ENCODE results near the gene RBM12.
"Not testable (repeated sequence)": the region's sequence is repeated elsewhere in the genome, so short reads cannot be mapped to it uniquely, and the experiment has no call there.

RBM12 gene

GRCh38 chr20:35698298-35699126 lies 33.8 kb upstream of the RBM12 start:
- no peak for DNase-seq

- no peak for DNase-seq
Measured at GRCh38 chr20:35697696-35698297, 33.1 kb upstream of the RBM12 start.

GRCh38 chr20:35695978-35696377 lies 31.3 kb upstream of the RBM12 start:
- no peak for DNase-seq

GRCh38 chr20:35695245-35695749 lies 30.6 kb upstream of the RBM12 start:
- no peak for DNase-seq

GRCh38 chr20:35690265-35690664 lies 25.6 kb upstream of the RBM12 start:
- DNase-seq = no peak

GRCh38 chr20:35686872-35687271 lies 22.2 kb upstream of the RBM12 start:
- not testable (repeated sequence) for DNase-seq

DNA sequence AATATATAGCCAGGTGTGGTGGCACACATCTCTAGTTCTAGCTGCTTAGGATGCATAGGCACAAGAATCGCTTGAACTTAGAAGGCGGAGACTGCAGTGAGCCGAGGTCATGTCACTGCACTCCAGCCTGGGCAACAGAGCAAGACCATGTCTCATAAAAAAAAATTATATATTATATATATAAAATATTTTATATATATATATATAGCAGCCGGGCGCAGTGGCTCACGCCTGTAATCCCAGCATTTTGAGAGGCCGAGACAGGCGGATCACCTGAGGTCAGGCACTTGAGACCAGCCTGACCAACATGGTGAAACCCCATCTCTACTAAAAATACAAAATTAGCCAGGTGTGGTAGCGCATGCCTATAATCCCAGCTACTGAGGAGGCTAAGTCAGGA lies 20.7 kb upstream of the RBM12 start:
- not testable (repeated sequence) for DNase-seq

- DNase-seq = no peak
Measured at GRCh38 chr20:35681960-35682359, 17.3 kb upstream of the RBM12 start.

- no peak for DNase-seq
Measured at GRCh38 chr20:35680452-35681183, 15.9 kb upstream of the RBM12 start.

DNA sequence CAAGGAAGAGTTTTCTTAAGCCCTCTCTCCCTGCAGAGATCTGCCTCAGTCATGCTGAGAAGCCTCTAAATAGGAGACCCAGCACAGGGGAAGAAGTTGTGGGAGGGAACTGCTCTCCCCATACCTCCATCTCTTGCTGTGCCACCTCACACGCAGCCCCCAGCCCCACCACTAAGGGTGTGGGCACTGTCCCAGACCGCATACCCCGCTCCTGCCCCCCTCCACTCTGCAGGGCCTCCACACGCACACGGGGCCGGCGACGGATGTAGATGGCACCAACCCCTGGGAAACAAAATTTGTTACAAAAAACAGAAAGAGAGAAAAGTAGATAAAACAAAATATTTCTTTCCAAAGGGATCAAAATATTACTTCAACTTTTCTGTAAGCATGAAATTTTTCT lies 10.2 kb upstream of the RBM12 start:
- no peak for DNase-seq

DNA sequence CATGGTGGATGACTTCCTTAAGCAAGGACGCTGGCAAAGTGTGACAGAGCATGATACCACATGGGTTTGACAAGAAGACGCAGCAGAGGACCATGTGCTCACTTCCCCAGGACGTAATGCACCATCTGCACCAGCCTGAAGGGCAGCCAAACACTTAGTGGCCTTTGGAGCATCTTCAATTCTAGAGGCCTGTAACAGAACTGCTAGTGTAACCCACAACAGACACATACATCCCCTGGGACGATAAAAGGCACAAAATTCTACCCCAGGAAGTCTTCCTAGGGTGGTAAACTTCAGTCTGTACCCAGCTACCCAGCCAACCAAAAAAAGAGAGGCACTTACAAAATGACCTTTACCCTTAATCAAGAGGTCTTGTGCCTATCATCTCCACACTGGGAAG lies 9.2 kb upstream of the RBM12 start:
- DNase-seq = no peak

- DNase-seq = no peak
Measured at GRCh38 chr20:35669681-35670080, 5.0 kb upstream of the RBM12 start.

GRCh38 chr20:35669221-35669620 lies 4.5 kb upstream of the RBM12 start:
- no peak for DNase-seq

DNA sequence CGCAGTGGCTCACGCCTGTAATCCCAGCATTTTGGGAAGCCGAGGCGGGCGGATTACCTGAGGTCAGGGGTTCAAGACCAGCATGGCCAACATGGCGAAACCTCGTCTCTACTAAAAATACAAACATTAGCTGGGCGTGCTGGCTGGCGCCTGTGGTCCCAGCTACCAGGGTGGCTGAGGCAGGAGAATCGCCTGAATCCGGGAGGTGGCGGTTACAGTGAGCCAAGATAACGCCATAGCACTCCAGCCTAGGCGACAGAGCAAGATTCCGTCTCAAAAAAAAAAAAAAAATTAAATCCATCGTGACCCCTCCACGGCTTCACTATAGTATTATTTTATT lies 1.2 kb upstream of the RBM12 start:
- DNase-seq = no peak

DNA sequence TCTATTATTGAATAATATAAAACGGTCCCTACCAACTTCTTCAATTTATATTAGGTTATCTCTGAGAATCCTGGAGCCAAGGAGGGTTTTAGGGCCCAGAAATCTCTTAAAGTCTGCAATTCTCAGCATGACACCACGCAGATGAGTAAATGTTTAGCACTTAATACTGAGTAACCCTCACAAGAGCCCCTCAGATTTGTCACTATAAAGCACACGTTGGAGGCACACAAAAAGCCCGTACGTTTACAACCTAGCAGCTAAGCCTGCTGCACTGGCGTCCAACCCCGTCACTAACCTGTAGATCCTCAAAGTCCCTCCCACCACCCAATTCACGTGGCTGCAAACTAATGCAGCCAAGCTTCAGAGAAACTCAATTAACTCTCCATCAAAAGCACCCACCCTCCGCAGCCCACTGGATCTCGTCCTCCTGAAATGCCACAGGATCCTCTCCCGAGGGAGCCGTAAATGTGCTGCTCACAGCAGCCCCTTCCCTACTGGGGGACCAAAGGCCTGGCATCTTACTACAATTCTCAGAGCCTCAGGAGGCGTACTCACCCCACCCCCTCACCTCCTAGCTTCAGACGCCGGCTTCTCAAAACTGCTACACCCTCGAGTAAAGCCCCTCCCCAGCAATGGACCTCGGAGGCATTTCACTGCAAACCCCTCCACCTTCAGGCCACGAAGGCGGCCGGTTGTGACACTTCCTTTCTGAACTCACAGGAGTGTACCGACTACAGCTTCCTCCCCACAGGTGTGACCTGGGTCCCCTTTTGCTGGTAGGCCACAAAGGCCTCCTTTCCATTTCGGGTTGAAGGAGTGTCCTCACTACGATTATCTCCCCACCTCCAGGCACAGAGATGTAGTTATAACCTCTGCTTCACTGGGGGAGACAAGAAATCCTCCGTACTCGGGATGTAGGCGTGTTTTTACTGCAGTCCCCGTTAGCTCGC lies 909 bp downstream of the RBM12 start:
- peak; percentile 56 for DNase-seq

DNA sequence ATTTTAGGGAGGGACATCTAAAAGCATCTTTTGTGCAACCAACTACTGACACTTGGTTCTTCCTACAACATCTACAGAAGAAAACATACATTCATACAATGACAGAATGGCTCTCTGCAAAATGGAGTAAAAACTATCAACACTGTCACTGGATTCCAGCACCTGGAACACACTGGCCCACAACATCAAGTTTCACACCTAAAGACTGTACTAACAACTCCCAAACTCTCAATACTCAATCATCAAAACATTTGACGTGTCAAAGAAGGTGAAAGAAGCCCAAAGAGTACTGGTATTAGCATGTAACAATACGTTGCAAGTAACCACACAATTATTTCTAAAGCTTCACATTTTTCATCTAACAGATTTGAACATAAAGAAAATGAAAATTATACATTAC lies 2.1 kb downstream of the RBM12 start:
- no peak for DNase-seq

DNA sequence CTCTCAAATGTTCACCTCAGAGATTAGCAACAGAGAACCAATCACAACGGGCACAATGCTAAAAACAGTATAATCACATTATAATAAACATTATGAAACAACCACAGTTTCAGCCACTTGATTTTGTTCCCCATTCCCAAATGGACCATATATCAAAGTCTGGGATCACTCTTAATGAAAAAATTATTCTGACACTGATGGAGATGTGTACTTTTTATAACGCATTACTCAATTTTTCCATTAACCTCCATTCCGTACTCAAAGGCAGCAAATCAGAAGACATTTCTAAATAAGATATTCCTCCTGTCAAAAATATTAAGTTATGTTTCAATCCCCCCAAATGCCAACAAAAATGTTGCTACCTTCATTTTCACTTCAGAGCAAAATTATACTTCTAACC lies 2.8 kb downstream of the RBM12 start:
- no peak for DNase-seq

- DNase-seq = no peak
Measured at GRCh38 chr20:35661053-35661452, 3.6 kb downstream of the RBM12 start.

DNA sequence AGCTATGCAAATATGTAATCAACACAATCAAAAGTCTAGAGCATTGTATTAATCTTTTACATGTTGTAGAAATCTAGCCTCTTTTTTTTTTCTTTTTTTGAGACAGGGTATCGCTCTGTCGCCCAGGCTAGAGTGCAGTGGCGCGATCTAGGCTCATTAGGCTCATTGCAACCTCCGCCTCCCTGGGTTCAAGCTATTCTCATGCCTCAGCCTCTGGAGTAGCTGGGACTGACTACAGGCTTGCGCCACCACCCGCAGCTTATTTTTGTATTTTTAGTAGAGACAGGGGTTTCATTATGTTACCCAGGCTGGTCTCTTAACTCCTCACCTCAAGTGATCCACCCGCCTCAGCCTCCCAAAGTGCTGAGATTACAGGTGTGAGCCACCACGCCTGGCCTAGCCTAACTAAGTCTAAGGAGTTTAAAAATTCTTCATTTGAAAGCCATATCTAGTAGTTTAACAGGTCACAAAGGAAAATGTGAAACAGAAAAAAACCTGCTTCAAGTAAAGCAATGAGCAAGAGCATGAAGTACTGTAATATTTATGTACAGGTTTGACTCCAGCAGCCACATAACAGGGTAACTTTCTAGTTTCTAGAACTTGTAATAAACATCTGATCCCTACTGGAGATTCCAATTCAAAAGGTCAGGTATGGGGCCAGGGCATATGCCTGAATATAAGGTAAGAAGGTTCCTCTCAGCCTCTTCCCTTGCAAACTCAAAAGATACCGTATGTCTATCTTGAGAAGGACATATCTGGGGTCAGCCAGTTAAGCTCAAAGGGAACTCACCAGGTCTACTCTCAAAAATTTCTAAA lies 4.4 kb downstream of the RBM12 start:
- DNase-seq = no peak

DNA sequence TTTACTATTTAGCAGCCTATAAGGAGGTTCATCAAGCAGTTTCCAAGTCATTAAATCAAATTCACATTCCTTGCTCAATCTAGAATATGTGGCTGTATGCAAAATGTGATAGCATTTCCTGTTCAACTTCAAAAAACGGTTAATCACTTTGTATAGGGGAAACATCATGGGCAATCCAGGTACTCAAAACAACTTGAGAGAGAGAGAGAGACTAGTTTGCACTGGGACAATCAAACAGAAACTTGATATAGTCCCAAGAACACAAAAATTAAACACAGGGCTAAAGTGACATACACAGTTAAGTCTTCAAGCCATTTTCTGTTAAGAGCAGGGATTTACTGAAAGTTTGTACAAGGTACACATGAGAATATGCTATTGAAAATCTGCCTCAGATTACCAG lies 7.4 kb downstream of the RBM12 start:
- DNase-seq = no peak

- no peak for DNase-seq
Measured at GRCh38 chr20:35654415-35654814, 10.3 kb downstream of the RBM12 start.

DNA sequence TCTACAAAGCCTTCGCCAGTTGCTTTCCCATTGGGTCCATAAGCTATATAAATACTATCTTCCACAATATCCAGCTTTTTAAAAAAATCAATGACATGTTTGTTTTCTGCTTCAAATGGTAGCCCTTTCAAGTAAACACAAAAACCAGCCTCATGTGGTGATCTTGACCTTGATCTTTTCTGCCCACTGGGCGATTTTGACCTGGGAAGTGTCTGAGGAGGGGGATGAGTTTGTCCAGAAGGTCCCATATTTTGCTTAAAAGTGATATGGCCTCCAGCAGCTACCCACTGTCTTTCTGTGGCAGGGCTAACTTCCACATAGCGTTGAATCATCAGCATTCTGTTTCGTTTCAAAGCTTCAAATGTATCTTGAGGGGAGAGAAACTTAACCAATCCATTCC lies 10.8 kb downstream of the RBM12 start:
- no peak for DNase-seq
